ENCODE measurements around the gene PTPRH. TPM values are rescaled to one million over a fixed set of nuclear protein-coding genes. Genes with fewer than 3 reads are reported as not detected.

PTPRH gene, protein sequence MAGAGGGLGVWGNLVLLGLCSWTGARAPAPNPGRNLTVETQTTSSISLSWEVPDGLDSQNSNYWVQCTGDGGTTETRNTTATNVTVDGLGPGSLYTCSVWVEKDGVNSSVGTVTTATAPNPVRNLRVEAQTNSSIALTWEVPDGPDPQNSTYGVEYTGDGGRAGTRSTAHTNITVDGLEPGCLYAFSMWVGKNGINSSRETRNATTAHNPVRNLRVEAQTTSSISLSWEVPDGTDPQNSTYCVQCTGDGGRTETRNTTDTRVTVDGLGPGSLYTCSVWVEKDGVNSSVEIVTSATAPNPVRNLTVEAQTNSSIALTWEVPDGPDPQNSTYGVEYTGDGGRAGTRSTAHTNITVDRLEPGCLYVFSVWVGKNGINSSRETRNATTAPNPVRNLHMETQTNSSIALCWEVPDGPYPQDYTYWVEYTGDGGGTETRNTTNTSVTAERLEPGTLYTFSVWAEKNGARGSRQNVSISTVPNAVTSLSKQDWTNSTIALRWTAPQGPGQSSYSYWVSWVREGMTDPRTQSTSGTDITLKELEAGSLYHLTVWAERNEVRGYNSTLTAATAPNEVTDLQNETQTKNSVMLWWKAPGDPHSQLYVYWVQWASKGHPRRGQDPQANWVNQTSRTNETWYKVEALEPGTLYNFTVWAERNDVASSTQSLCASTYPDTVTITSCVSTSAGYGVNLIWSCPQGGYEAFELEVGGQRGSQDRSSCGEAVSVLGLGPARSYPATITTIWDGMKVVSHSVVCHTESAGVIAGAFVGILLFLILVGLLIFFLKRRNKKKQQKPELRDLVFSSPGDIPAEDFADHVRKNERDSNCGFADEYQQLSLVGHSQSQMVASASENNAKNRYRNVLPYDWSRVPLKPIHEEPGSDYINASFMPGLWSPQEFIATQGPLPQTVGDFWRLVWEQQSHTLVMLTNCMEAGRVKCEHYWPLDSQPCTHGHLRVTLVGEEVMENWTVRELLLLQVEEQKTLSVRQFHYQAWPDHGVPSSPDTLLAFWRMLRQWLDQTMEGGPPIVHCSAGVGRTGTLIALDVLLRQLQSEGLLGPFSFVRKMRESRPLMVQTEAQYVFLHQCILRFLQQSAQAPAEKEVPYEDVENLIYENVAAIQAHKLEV
- 2.3 and 2.7 TPM in 2 replicates for total RNA-seq (2022)
- Bru-seq, nascent RNA = percentile 33 among the genes with signal in this experiment
- percentile 32 among the genes with signal in this experiment for BruChase-seq, experiment 1, labeled RNA remaining after a 2-hour chase
- BruChase-seq, experiment 2, labeled RNA remaining after a 6-hour chase = percentile 34 among the genes with signal in this experiment
- long read RNA-seq, partial matches to known transcripts = 1 of 2 reads
- long read RNA-seq, other reads (novel, unspliced or antisense) = 1 of 2 reads

DNA sequence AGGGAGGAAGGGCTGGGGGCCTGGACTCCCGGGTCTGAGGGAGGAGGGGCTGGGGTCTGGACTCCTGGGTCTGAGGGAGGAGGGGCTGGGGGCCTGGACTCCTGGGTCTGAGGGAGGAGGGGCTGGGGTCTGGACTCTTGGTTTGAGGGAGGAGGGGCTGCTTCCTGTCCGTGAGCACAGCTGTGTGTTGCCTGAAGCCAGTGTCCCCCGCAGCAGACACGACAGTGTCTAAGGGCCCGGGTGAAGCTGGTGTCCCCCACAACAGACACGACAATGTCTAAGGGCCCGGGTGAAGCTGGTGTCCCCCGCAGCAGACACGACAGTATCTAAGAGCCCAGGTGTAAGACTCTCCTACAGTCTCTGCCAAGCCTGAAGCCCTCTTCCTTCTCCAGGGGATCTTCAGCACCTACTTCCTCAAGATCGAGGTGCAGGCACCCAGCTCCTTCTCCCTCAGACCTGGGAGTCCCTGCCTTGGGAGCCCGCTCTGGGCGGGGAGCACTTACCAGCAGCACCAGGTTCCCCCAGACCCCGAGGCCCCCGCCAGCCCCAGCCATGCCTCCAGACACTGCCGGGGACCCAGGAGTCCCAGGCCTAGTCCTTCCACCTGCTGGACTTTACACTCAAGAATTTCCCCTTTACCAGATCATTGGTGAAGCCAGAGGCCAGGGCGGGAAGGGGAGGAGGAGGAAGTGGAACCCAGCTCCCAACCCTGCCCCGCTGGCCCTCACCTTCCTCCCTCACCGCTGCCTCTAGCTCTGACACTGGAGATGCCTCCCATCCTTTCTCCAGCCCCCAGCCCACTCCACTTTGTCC lies at the start of gene PTPRH:
TSS of gene PTPRH (minus strand) at position 622 of the 813 bp plus-strand sequence. CDS start at position 554, 68 bp downstream.
- ChIA-PET POLR2A (interaction anchor here (0.6 kb wide), 1 partner anchor 209 kb away, joined by 3 read pairs; no protein-coding TSS in a partner anchor), CTCF (interaction anchor here (0.9 to 1.3 kb wide), 4 partner anchors 44 to 424 kb away, joined by 3 to 5 read pairs (median 3); partner anchors contain the start of genes HSPBP1 and TMEM238)
- no peak for DNase-seq
- no peaks in the 10 kb centered on the region for H3K36me3 ChIP-seq (ENCODE audit: control insufficient read depth, insufficient read depth, low read length)
- Mint-ChIP-seq H3K4me3 (ENCODE audit: unreplicated experiment) (peak within 1 kb of the TSS; percentile 4), H3K27me3 (ENCODE audit: insufficient read depth, unreplicated experiment) (no peaks in the 10 kb centered on the region), H3K27ac (ENCODE audit: unreplicated experiment) (peak within 1 kb of the TSS; percentile 36), H3K4me1 (ENCODE audit: low read depth, unreplicated experiment) (peaks cover 19% of the 10 kb centered on the region), H3K9me3 (ENCODE audit: unreplicated experiment) (no peaks in the 10 kb centered on the region), H3K36me3 (ENCODE audit: insufficient read depth, unreplicated experiment) (peaks cover 6% of the 10 kb centered on the region)
- H3K4me1 ChIP-seq = peaks cover 26% of the 10 kb centered on the region
- H3K9me3 ChIP-seq = no peaks in the 10 kb centered on the region
- BruUV-seq (replicated peaks) = no TSS peak
- H3K27me3 ChIP-seq (replicated peaks; ENCODE audit: control insufficient read depth, insufficient read depth, low read length) = no peaks in the 10 kb centered on the region
- H3K4me3 ChIP-seq (ENCODE audit: low read depth, low read length) = no peak within 1 kb of the TSS
- TF ChIP-seq, protein P1, sequence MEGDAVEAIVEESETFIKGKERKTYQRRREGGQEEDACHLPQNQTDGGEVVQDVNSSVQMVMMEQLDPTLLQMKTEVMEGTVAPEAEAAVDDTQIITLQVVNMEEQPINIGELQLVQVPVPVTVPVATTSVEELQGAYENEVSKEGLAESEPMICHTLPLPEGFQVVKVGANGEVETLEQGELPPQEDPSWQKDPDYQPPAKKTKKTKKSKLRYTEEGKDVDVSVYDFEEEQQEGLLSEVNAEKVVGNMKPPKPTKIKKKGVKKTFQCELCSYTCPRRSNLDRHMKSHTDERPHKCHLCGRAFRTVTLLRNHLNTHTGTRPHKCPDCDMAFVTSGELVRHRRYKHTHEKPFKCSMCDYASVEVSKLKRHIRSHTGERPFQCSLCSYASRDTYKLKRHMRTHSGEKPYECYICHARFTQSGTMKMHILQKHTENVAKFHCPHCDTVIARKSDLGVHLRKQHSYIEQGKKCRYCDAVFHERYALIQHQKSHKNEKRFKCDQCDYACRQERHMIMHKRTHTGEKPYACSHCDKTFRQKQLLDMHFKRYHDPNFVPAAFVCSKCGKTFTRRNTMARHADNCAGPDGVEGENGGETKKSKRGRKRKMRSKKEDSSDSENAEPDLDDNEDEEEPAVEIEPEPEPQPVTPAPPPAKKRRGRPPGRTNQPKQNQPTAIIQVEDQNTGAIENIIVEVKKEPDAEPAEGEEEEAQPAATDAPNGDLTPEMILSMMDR (IDR thresholded peaks at IDR 0.05; ENCODE audit: insufficient read depth in 1 of 2, low read depth in 1 of 2, low read length in 1 of 2, severe bottlenecking in 1 of 2, unreplicated experiment in 1 of 2) = no peak
- intact Hi-C loops (cut with micrococcal nuclease; ENCODE audit: unreplicated experiment) = loop anchor here (5.0 kb wide), 1 partner anchor 37 kb away; no protein-coding TSS in a partner anchor

DNA sequence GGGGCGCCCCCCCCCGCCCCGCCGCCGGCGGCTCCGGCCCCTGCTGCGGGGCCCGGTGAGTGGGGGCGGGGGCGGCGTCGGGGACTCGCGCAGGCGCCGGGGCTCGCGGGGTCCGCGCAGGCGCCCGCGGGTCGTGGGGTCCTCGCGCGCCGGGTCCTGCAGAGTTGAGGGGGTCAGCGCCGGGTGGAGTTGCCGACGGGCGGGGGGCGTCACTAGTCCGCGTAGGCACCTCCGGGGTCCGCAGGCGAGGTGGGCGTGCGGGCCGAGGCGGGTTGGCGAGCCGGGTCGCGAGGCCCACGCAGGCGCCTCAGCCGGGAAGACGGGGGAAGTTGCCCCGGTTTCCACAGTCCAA lies 49.2 kb upstream of the PTPRH start:
- H3K9me3 Mint-ChIP-seq (ENCODE audit: unreplicated experiment) = no peaks in the 10 kb centered on the region

More for the DNA sequence above, 49.2 kb upstream of the PTPRH start:
- no TSS peak for BruUV-seq (replicated peaks)
- Histone ChIP-seq H3K27me3 (replicated peaks; ENCODE audit: control insufficient read depth, insufficient read depth, low read length) (no peaks in the 10 kb centered on the region), H3K4me3 (ENCODE audit: low read depth, low read length) (peak overlapping the region; percentile 85), H3K36me3 (ENCODE audit: control insufficient read depth, insufficient read depth, low read length) (peaks cover 3% of the 10 kb centered on the region), H3K4me1 (peaks cover 23% of the 10 kb centered on the region; the same call in 1 of the 2 replicates), H3K9me3 (no peaks in the 10 kb centered on the region)
- CTCF ChIA-PET = interaction anchor here (1.0 to 1.7 kb wide), 6 partner anchors 12 to 245 kb away, joined by 3 to 12 read pairs (median 4); partner anchors contain the start of gene KMT5C
- POLR2A ChIA-PET = interaction anchor here (1.0 to 1.8 kb wide), 7 partner anchors 11 to 218 kb away, joined by 3 to 22 read pairs (median 9); partner anchors contain the start of genes HSPBP1, KMT5C, TMEM238 and UBE2S
- Mint-ChIP-seq H3K4me1 (ENCODE audit: low read depth, unreplicated experiment) (peaks cover 23% of the 10 kb centered on the region), H3K27ac (ENCODE audit: unreplicated experiment) (peak overlapping the region; percentile 81), H3K4me3 (ENCODE audit: unreplicated experiment) (peak overlapping the region; percentile 94), H3K27me3 (ENCODE audit: insufficient read depth, unreplicated experiment) (no peaks in the 10 kb centered on the region), H3K36me3 (ENCODE audit: insufficient read depth, unreplicated experiment) (peaks cover 35% of the 10 kb centered on the region)
- TF ChIP-seq, protein P1 (IDR thresholded peaks at IDR 0.05; ENCODE audit: insufficient read depth in 1 of 2, low read depth in 1 of 2, low read length in 1 of 2, severe bottlenecking in 1 of 2, unreplicated experiment in 1 of 2) = no peak
- intact Hi-C loops (cut with micrococcal nuclease; ENCODE audit: unreplicated experiment) = no loop called here
- DNase-seq = no peak

Data from Caco-2 (cell line).